ENCODE data around the gene STARD6. TPM values are rescaled to one million over a fixed set of nuclear protein-coding genes. Genes with fewer than 3 reads are reported as not detected.

STARD6 gene
- total and polyA plus RNA-seq, 8 donors: not detected

- TF ChIP-seq, protein P1, sequence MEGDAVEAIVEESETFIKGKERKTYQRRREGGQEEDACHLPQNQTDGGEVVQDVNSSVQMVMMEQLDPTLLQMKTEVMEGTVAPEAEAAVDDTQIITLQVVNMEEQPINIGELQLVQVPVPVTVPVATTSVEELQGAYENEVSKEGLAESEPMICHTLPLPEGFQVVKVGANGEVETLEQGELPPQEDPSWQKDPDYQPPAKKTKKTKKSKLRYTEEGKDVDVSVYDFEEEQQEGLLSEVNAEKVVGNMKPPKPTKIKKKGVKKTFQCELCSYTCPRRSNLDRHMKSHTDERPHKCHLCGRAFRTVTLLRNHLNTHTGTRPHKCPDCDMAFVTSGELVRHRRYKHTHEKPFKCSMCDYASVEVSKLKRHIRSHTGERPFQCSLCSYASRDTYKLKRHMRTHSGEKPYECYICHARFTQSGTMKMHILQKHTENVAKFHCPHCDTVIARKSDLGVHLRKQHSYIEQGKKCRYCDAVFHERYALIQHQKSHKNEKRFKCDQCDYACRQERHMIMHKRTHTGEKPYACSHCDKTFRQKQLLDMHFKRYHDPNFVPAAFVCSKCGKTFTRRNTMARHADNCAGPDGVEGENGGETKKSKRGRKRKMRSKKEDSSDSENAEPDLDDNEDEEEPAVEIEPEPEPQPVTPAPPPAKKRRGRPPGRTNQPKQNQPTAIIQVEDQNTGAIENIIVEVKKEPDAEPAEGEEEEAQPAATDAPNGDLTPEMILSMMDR (IDR thresholded peaks at IDR 0.05): no peak
- H3K4me1 ChIP-seq: no peaks in the 10 kb centered on the region
- intact Hi-C loops (cut with DNase I): no loop called here
- peaks cover 0 to 10% (median 0%) of the 10 kb centered on the region in 3 donors for H3K36me3 ChIP-seq
- H3K4me3 ChIP-seq: no peak overlapping the region
- FAIRE-seq (no peak), DNase-seq (no peak), ATAC-seq (no peak)
- WGBS, 2 donors: 97 to 100% methylated on average over 2 of the region's 2 CpGs
- H3K27me3 ChIP-seq: no peaks in the 10 kb centered on the region
- H3K27ac ChIP-seq: no peak overlapping the region
- peaks cover 0 to 3% (median 0%) of the 10 kb centered on the region in 4 donors for H3K9me3 ChIP-seq
Measured at GRCh38 chr18:54296062-54296461, 61.6 kb downstream of the STARD6 start.

DNA sequence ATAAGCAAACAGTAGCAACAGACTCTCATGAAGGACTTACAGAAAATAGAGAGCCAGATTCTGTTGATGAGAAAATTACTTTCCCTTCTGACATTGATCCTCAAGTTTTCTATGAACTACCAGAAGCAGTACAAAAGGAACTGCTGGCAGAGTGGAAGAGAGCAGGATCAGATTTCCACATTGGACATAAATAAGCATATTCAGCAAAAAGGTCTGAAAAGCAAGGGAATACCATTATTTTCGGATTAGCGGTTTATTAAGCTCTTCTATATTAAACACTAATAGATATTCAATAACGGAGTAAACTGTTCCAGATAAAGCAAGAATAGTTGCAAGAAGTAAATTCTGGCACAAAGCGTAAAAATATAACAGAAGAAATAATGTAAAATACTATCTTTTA lies 63.4 kb downstream of the STARD6 start:
- H3K4me3 ChIP-seq: no peak overlapping the region
- no peak overlapping the region for H3K27ac ChIP-seq
- peaks cover 0 to 11% (median 0%) of the 10 kb centered on the region in 3 donors for H3K36me3 ChIP-seq
- DNase-seq: no peak
- no peak for FAIRE-seq
- H3K9me3 ChIP-seq: peaks cover 0 to 3% (median 0%) of the 10 kb centered on the region in 4 donors
- no peaks in the 10 kb centered on the region for H3K27me3 ChIP-seq
- TF ChIP-seq, protein P1 (IDR thresholded peaks at IDR 0.05): no peak
- ATAC-seq: no peak
- intact Hi-C loops (cut with DNase I): no loop called here
- H3K4me1 ChIP-seq: no peaks in the 10 kb centered on the region
- 97 to 99% methylated on average over 4 of the region's 4 CpGs for WGBS, 2 donors

- Histone ChIP-seq H3K9me3 (no peaks in the 10 kb centered on the region), H3K36me3 (peaks cover 0 to 40% (median 23%) of the 10 kb centered on the region in 3 donors), H3K4me1 (no peaks in the 10 kb centered on the region), H3K4me3 (no peak overlapping the region), H3K27ac (no peak overlapping the region), H3K27me3 (no peaks in the 10 kb centered on the region)
- 46 to 79% methylated on average over 8 of the region's 8 CpGs for WGBS, 2 donors
- intact Hi-C loops (cut with DNase I): no loop called here
- DNase-seq (no peak), ATAC-seq (peak in 3 of 4 donors; percentile 53 to 74 (median 54)), FAIRE-seq (no peak)
- TF ChIP-seq, protein P1 (IDR thresholded peaks at IDR 0.05): no peak
Measured at GRCh38 chr18:54284981-54285785, 72.5 kb downstream of the STARD6 start.

- ATAC-seq (no peak), DNase-seq (no peak), FAIRE-seq (no peak)
- H3K9me3 ChIP-seq: no peaks in the 10 kb centered on the region
- 90 to 95% methylated on average over 3 of the region's 3 CpGs for WGBS, 2 donors
- H3K4me3 ChIP-seq: no peak overlapping the region
- intact Hi-C loops (cut with DNase I): no loop called here
- H3K36me3 ChIP-seq: peaks cover 0 to 40% (median 23%) of the 10 kb centered on the region in 3 donors
- no peak overlapping the region for H3K27ac ChIP-seq
- peaks cover 0 to 2% (median under 1%) of the 10 kb centered on the region in 3 donors for H3K4me1 ChIP-seq
- TF ChIP-seq, protein P1 (IDR thresholded peaks at IDR 0.05): no peak
- H3K27me3 ChIP-seq: no peaks in the 10 kb centered on the region
Measured at GRCh38 chr18:54284535-54284934, 73.1 kb downstream of the STARD6 start.

GRCh38 chr18:54280220-54280569 lies 77.5 kb downstream of the STARD6 start:
- intact Hi-C loops (cut with DNase I): no loop called here
- H3K27me3 ChIP-seq: no peaks in the 10 kb centered on the region
- no peak overlapping the region for H3K4me3 ChIP-seq
- TF ChIP-seq, protein P1 (IDR thresholded peaks at IDR 0.05): no peak
- peaks cover 0 to 5% (median 3%) of the 10 kb centered on the region in 3 donors for H3K4me1 ChIP-seq
- no peak for FAIRE-seq
- ATAC-seq: peak in 1 of 4 donors; percentile 58
- peak overlapping the region in 1 of 4 donors; percentile 2 for H3K27ac ChIP-seq
- H3K9me3 ChIP-seq: no peaks in the 10 kb centered on the region
- no peak for DNase-seq
- peaks cover 0 to 19% (median 8%) of the 10 kb centered on the region in 3 donors for H3K36me3 ChIP-seq

Measured in pancreas (tissue), 10 donors.